ENCODE measurements around the gene MB21D2. TPM values are rescaled to one million over a fixed set of nuclear protein-coding genes. Genes with fewer than 3 reads are reported as not detected.

Gene MB21D2
- total RNA-seq, 1 experiment from 2014 or later = 2.8 TPM

- no peaks in the 10 kb centered on the region for H3K36me3 ChIP-seq (ENCODE audit: control insufficient read depth in 1 of 2, insufficient read depth in 2 of 2, low read length in 2 of 2)
- no peaks in the 10 kb centered on the region for H4K20me1 ChIP-seq (ENCODE audit: insufficient read depth)
- no peak overlapping the region for H3K9ac ChIP-seq (ENCODE audit: low read length)
- ATAC-seq (no peak), DNase-seq (ENCODE audit: low read depth, low spot score) (no peak)
- no TSS peak for BruUV-seq (replicated peaks)
- H3K9me3 ChIP-seq (ENCODE audit: control insufficient read depth in 1 of 2, insufficient read depth in 1 of 2, low read depth in 1 of 2, low read length in 2 of 2) = no peaks in the 10 kb centered on the region
- H3K4me1 ChIP-seq (ENCODE audit: control insufficient read depth in 1 of 2, insufficient read depth in 2 of 2, low read length in 2 of 2) = peaks cover 0 to 5% of the 10 kb centered on the region in 2 experiments; a peak in 1 of 4 replicates
- no peak overlapping the region for H3K4me3 ChIP-seq (replicated peaks in 1 of 2; ENCODE audit: low read depth in 1 of 2, low read length in 2 of 2)
- no peaks in the 10 kb centered on the region for H3K9me2 ChIP-seq (ENCODE audit: insufficient read depth)
- no peak for TF ChIP-seq MAX (IDR thresholded peaks at IDR 0.05)
- TF ChIP-seq YY1 (IDR thresholded peaks at IDR 0.05; ENCODE audit: extremely low read depth, insufficient replicate concordance, low read depth, low read length) = no peak
- no peak for TF ChIP-seq ATF3 (IDR thresholded peaks at IDR 0.05)
- TF ChIP-seq SIN3A (IDR thresholded peaks at IDR 0.05; ENCODE audit: low read depth) = no peak
- TF ChIP-seq CBX3 (IDR thresholded peaks at IDR 0.05; ENCODE audit: low read depth) = no peak
- no peak for TF ChIP-seq POLR2A (IDR thresholded peaks at IDR 0.05; ENCODE audit: borderline replicate concordance, extremely low read depth, insufficient read depth, insufficient read length)
- TF ChIP-seq EGR1 (IDR thresholded peaks at IDR 0.05; ENCODE audit: low read depth) = no peak
- TF ChIP-seq, protein P1, sequence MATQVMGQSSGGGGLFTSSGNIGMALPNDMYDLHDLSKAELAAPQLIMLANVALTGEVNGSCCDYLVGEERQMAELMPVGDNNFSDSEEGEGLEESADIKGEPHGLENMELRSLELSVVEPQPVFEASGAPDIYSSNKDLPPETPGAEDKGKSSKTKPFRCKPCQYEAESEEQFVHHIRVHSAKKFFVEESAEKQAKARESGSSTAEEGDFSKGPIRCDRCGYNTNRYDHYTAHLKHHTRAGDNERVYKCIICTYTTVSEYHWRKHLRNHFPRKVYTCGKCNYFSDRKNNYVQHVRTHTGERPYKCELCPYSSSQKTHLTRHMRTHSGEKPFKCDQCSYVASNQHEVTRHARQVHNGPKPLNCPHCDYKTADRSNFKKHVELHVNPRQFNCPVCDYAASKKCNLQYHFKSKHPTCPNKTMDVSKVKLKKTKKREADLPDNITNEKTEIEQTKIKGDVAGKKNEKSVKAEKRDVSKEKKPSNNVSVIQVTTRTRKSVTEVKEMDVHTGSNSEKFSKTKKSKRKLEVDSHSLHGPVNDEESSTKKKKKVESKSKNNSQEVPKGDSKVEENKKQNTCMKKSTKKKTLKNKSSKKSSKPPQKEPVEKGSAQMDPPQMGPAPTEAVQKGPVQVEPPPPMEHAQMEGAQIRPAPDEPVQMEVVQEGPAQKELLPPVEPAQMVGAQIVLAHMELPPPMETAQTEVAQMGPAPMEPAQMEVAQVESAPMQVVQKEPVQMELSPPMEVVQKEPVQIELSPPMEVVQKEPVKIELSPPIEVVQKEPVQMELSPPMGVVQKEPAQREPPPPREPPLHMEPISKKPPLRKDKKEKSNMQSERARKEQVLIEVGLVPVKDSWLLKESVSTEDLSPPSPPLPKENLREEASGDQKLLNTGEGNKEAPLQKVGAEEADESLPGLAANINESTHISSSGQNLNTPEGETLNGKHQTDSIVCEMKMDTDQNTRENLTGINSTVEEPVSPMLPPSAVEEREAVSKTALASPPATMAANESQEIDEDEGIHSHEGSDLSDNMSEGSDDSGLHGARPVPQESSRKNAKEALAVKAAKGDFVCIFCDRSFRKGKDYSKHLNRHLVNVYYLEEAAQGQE (IDR thresholded peaks at IDR 0.05; ENCODE audit: low read depth) = no peak
- no peak for TF ChIP-seq ZFX (IDR thresholded peaks at IDR 0.05)
- no peak for TF ChIP-seq FOSL1 (IDR thresholded peaks at IDR 0.05; ENCODE audit: low read depth)
- no peak for TF ChIP-seq RAD21 (IDR thresholded peaks at IDR 0.05; ENCODE audit: low read depth)
- TF ChIP-seq EZH2 (IDR thresholded peaks at IDR 0.05) = no peak
- TF ChIP-seq, protein P2, sequence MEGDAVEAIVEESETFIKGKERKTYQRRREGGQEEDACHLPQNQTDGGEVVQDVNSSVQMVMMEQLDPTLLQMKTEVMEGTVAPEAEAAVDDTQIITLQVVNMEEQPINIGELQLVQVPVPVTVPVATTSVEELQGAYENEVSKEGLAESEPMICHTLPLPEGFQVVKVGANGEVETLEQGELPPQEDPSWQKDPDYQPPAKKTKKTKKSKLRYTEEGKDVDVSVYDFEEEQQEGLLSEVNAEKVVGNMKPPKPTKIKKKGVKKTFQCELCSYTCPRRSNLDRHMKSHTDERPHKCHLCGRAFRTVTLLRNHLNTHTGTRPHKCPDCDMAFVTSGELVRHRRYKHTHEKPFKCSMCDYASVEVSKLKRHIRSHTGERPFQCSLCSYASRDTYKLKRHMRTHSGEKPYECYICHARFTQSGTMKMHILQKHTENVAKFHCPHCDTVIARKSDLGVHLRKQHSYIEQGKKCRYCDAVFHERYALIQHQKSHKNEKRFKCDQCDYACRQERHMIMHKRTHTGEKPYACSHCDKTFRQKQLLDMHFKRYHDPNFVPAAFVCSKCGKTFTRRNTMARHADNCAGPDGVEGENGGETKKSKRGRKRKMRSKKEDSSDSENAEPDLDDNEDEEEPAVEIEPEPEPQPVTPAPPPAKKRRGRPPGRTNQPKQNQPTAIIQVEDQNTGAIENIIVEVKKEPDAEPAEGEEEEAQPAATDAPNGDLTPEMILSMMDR (IDR thresholded peaks at IDR 0.05 in 2 of 3, conservative IDR thresholded peaks at IDR 0.05 in 1 of 3; ENCODE audit: borderline replicate concordance in 1 of 3, insufficient read depth in 1 of 3, low read depth in 2 of 3, low read length in 2 of 3) = no peak
- H3K27me3 ChIP-seq (ENCODE audit: insufficient read depth, low read length) = no peaks in the 10 kb centered on the region
- ChIA-PET POLR2A (no interaction called here), CTCF (no interaction called here), RAD21 (ENCODE audit: low non-redundant PET in 1 of 2, low total read pairs in 2 of 2, uncharacterized antibody in 2 of 2, unreplicated experiment in 2 of 2) (no interaction called here)
- no peak overlapping the region for H3K4me2 ChIP-seq (ENCODE audit: low read length)
- H3K27ac ChIP-seq (ENCODE audit: low read depth, low read length) = no peak overlapping the region
- no peaks in the 10 kb centered on the region for H3K79me2 ChIP-seq (ENCODE audit: insufficient read depth, low read length)
- intact Hi-C loops (cut with micrococcal nuclease) = no loop called here
- H2AFZ ChIP-seq (ENCODE audit: low read depth, low read length, poor library complexity, severe bottlenecking) = no peak overlapping the region
These were observed 84.3 kb downstream of the MB21D2 start for GRCh38 chr3:192833177-192833890.

All from HCT116 (cell line).